Neutrophil (primary cell): ENCODE results near the gene S100PBP.
"Not testable (repeated sequence)": the region's sequence is repeated elsewhere in the genome, so short reads cannot be mapped to it uniquely, and the experiment has no call there.

Experiments
- H3K27ac ChIP-seq: fragments of 200-600 bp; sonication (generic); 2 replicates; pipeline ENCODE4 v1.5.1; 2016; ENCODE audit warnings: mild to moderate bottlenecking, moderate library complexity
- H3K27me3 ChIP-seq: fragments of 200-600 bp; sonication (generic); 2 replicates; pipeline ENCODE4 v1.6.0; 2016; ENCODE audit warnings: mild to moderate bottlenecking
- H3K36me3 ChIP-seq: fragments of 200-600 bp; sonication (generic); 2 replicates; pipeline ENCODE4 v1.5.1; 2017
- H3K4me1 ChIP-seq, 2 experiments: fragments of 200-600 bp in 1 of 2; sonication (generic) in 1 of 2; 1 replicate in 1 of 2; 2 replicates in 1 of 2; pipeline versions ENCODE4 v1.5.1 to v1.6.1; 2013 to 2016; ENCODE audit warnings: low read depth in 1 of 2, low read length in 1 of 2, mild to moderate bottlenecking in 1 of 2, moderate library complexity in 1 of 2; ENCODE audit not compliant: control insufficient read depth in 1 of 2, insufficient read depth in 1 of 2
- H3K4me3 ChIP-seq, 2 experiments: fragments of 200-600 bp in 1 of 2; sonication (generic) in 1 of 2; 1 replicate in 1 of 2; 2 replicates in 1 of 2; pipeline ENCODE4 v1.5.1; 2013 to 2016; ENCODE audit warnings: low read depth in 1 of 2, low read length in 1 of 2, mild to moderate bottlenecking in 1 of 2, moderate library complexity in 1 of 2
- H3K9me3 ChIP-seq: fragments of 200-600 bp; sonication (generic); 2 replicates; pipeline ENCODE4 v1.5.1; 2016
- TF ChIP-seq, protein P1 (sequence below): fragments of 200-600 bp; sonication (generic); IDR thresholded peaks from 2 replicates; pipeline ENCODE4 v1.5.1; 2016; ENCODE audit warnings: antibody characterized with exemption

S100PBP gene

GRCh38 chr1:32901823-32902534 lies 84.5 kb downstream of the S100PBP start:
- Histone ChIP-seq H3K36me3 (no peaks in the 10 kb centered on the region), H3K4me1 (no peaks in the 10 kb centered on the region), H3K9me3 (no peaks in the 10 kb centered on the region), H3K27me3 (peaks cover 99% of the 10 kb centered on the region), H3K27ac (no peak overlapping the region), H3K4me3 (no peak overlapping the region)
- TF ChIP-seq, protein P1, sequence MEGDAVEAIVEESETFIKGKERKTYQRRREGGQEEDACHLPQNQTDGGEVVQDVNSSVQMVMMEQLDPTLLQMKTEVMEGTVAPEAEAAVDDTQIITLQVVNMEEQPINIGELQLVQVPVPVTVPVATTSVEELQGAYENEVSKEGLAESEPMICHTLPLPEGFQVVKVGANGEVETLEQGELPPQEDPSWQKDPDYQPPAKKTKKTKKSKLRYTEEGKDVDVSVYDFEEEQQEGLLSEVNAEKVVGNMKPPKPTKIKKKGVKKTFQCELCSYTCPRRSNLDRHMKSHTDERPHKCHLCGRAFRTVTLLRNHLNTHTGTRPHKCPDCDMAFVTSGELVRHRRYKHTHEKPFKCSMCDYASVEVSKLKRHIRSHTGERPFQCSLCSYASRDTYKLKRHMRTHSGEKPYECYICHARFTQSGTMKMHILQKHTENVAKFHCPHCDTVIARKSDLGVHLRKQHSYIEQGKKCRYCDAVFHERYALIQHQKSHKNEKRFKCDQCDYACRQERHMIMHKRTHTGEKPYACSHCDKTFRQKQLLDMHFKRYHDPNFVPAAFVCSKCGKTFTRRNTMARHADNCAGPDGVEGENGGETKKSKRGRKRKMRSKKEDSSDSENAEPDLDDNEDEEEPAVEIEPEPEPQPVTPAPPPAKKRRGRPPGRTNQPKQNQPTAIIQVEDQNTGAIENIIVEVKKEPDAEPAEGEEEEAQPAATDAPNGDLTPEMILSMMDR, result no peak

GRCh38 chr1:32902535-32902920 lies 85.1 kb downstream of the S100PBP start:
- H3K27me3 ChIP-seq, result peaks cover 99% of the 10 kb centered on the region
- no peaks in the 10 kb centered on the region for H3K9me3 ChIP-seq
- no peak overlapping the region for H3K27ac ChIP-seq
- H3K36me3 ChIP-seq, result no peaks in the 10 kb centered on the region
- H3K4me3 ChIP-seq, result no peak overlapping the region
- TF ChIP-seq, protein P1, result no peak
- no peaks in the 10 kb centered on the region for H3K4me1 ChIP-seq

DNA sequence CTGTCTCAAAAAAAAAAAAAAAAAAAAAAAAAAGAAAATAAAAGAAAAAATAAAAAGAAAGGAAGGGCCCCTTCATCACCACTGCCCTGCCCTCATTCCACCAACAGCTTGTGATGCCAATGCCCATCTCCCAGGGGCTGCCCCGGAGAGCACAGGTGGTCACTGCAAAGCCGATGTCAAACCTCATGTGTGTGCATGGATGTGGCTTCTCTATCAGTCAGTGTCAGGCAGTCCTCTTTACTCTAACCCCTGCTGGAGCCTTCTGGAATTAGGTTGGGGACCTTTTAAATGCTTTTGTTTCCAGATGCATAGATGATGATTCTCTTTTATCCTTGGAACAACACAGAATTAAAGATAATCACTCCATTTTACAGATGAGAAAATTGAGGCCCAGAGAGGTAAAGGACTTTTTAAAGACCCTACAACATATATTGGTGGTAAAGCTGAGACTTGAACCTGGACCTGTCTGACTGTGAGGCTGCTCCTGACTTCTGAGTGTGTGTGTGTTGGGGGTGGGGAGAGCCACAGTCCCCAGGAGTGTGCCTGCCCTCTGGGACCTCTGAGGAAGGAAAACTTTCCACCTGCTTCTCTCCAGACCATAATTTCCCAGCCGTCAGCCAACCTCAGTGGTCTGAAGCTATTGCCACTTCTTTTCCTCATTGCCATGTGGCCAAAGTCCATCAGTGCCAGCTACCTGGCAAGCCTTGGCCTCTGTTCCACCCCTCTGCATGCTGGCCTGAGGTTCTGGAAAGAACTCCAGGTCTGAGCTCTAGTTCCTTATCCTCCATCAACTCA lies 86.7 kb downstream of the S100PBP start:
- no peaks in the 10 kb centered on the region for H3K9me3 ChIP-seq
- no peak overlapping the region for H3K4me3 ChIP-seq
- TF ChIP-seq, protein P1, result no peak
- peaks cover 99% of the 10 kb centered on the region for H3K27me3 ChIP-seq
- no peaks in the 10 kb centered on the region for H3K4me1 ChIP-seq
- H3K27ac ChIP-seq, result no peak overlapping the region
- no peaks in the 10 kb centered on the region for H3K36me3 ChIP-seq

DNA sequence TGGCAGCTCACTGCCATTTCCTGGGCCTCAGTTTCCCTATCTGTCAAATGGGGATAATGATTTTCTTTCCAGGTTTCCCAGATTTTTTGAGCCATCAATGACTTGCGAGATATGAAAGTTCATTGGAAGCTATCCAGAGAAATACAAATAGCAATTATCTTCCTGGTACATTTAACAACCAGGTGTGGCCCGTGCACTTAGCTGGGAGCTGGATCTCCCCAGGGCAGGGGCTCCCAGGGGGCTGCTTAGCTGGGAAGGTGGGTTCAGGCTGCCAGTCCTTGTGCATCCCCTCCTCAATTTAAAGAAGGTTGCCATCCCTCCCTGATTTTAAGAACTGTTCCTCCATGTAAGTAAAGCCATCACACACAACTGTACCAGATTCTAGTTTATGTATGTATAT lies 87.3 kb downstream of the S100PBP start:
- Histone ChIP-seq H3K4me3 (no peak overlapping the region), H3K27ac (no peak overlapping the region), H3K9me3 (no peaks in the 10 kb centered on the region), H3K27me3 (peaks cover 99% of the 10 kb centered on the region), H3K36me3 (no peaks in the 10 kb centered on the region), H3K4me1 (no peaks in the 10 kb centered on the region)
- TF ChIP-seq, protein P1, result no peak

- H3K4me1 ChIP-seq, H3K27ac ChIP-seq, H3K36me3 ChIP-seq, H3K4me3 ChIP-seq, H3K9me3 ChIP-seq: not testable (repeated sequence)
- H3K27me3 ChIP-seq, result peaks cover 99% of the 10 kb centered on the region
Measured at GRCh38 chr1:32905588-32905987, 88.1 kb downstream of the S100PBP start.

GRCh38 chr1:32906654-32907053 lies 89.2 kb downstream of the S100PBP start:
- Histone ChIP-seq H3K36me3 (no peaks in the 10 kb centered on the region), H3K9me3 (no peaks in the 10 kb centered on the region), H3K27me3 (peaks cover 97% of the 10 kb centered on the region), H3K27ac (no peak overlapping the region), H3K4me1 (no peaks in the 10 kb centered on the region), H3K4me3 (no peak overlapping the region)
- TF ChIP-seq, protein P1, result no peak
